ENCODE results near the gene KRT12. TPM values are rescaled to one million over a fixed set of nuclear protein-coding genes. Genes with fewer than 3 reads are reported as not detected.

Gene KRT12
- total and polyA plus RNA-seq, 9 of the 15 experiments (the other 6 are each of a cell fraction or from before 2014, with no cell fraction given): 0.18 to 7.0 (median 2.2) TPM

- TF ChIP-seq, protein P1, sequence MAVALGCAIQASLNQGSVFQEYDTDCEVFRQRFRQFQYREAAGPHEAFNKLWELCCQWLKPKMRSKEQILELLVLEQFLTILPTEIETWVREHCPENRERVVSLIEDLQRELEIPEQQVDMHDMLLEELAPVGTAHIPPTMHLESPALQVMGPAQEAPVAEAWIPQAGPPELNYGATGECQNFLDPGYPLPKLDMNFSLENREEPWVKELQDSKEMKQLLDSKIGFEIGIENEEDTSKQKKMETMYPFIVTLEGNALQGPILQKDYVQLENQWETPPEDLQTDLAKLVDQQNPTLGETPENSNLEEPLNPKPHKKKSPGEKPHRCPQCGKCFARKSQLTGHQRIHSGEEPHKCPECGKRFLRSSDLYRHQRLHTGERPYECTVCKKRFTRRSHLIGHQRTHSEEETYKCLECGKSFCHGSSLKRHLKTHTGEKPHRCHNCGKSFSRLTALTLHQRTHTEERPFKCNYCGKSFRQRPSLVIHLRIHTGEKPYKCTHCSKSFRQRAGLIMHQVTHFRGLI (CRISPR knock-in tag; IDR thresholded peaks at IDR 0.05): no peak
- TF ChIP-seq SFPQ (IDR thresholded peaks at IDR 0.05; ENCODE audit: low read depth, low read length) (no peak), ZNF436 (CRISPR knock-in tag; IDR thresholded peaks at IDR 0.05) (no peak), FUS (optimal IDR thresholded peaks at IDR 0.05; ENCODE audit: low read depth, low read length) (no peak), RBBP5 (IDR thresholded peaks at IDR 0.05; ENCODE audit: borderline replicate concordance, insufficient read depth, low read length, poor library complexity, severe bottlenecking) (no peak), FOXK2 (conservative IDR thresholded peaks at IDR 0.05 in 1 of 2, IDR thresholded peaks at IDR 0.05 in 1 of 2; ENCODE audit: low read depth in 2 of 2) (peak; percentile 52 to 69; a peak in 3 of 4 replicates), ZNF318 (IDR thresholded peaks at IDR 0.05; ENCODE audit: borderline replicate concordance in 1 of 2, low read depth in 1 of 2) (peak in 1 of 2 experiments; percentile 92; a peak in 2 of 4 replicates), KDM4B (IDR thresholded peaks at IDR 0.05; ENCODE audit: borderline replicate concordance in 2 of 2, low read depth in 1 of 2) (no peak), KHSRP (IDR thresholded peaks at IDR 0.05) (peak; percentile 81)
Observed at GRCh38 chr17:40827746-40828453, 39.1 kb downstream of the KRT12 start (continued).
